ENCODE measurements around the gene ADCY7. TPM values are rescaled to one million over a fixed set of nuclear protein-coding genes. Genes with fewer than 3 reads are reported as not detected.

The ADCY7 gene
- total RNA-seq, 2 donors from 2014 or later: 135 to 186 TPM

DNA sequence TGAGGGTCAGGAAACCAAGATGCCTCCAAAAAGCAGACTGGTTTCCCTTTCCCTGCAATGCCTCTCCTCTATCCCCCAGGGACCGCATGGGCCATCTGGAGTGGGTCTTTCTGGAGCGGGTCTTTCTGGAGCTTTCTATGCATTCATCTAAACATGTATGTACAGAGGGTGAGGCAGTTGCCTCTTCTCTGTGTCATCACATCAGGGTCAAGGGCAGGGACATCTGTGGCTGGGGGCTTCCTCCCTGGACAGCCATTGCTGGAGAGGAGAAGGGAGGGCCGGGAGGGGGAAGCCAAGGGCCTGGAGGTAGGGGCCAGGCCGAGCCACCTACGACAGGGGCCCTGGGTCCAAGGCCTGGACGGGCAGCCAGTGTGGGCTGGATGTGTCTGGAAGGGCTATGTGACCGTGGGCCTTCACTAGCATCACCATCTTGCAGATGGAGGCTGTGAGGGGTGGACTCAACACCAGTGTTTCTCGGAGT lies 840 bp downstream of the ADCY7 start:
- DNase-seq (ENCODE audit: low spot score) (peak; percentile 52), ATAC-seq (no peak)
- H3K27me3 Mint-ChIP-seq: no peaks in the 10 kb centered on the region
- peak overlapping the region; percentile 87 for H3K4me3 Mint-ChIP-seq
- H3K4me1 Mint-ChIP-seq (ENCODE audit: low read depth in 2 of 2): peaks cover 82 to 86% of the 10 kb centered on the region in 2 donors
- no peaks in the 10 kb centered on the region for H3K36me3 Mint-ChIP-seq
- H3K27ac Mint-ChIP-seq: peak overlapping the region; percentile 98 to 100
- H3K9me3 Mint-ChIP-seq: no peaks in the 10 kb centered on the region

GRCh38 chr16:50267651-50268050 lies 1.3 kb downstream of the ADCY7 start:
- no peak for ATAC-seq
- peaks cover 84 to 87% of the 10 kb centered on the region in 2 donors for H3K4me1 Mint-ChIP-seq (ENCODE audit: low read depth in 2 of 2)
- DNase-seq (ENCODE audit: low spot score): peak; percentile 66
- H3K9me3 Mint-ChIP-seq: no peaks in the 10 kb centered on the region
- peak overlapping the region; percentile 87 for H3K4me3 Mint-ChIP-seq
- H3K27ac Mint-ChIP-seq: peak overlapping the region; percentile 98 to 100
- no peaks in the 10 kb centered on the region for H3K27me3 Mint-ChIP-seq
- no peaks in the 10 kb centered on the region for H3K36me3 Mint-ChIP-seq

GRCh38 chr16:50268352-50268751 lies 2.0 kb downstream of the ADCY7 start:
- Mint-ChIP-seq H3K9me3 (no peaks in the 10 kb centered on the region), H3K4me1 (ENCODE audit: low read depth in 2 of 2) (peaks cover 85 to 87% of the 10 kb centered on the region in 2 donors), H3K27me3 (no peaks in the 10 kb centered on the region), H3K36me3 (no peaks in the 10 kb centered on the region), H3K27ac (peak overlapping the region; percentile 98 to 100), H3K4me3 (peak overlapping the region; percentile 87)
- ATAC-seq (no peak), DNase-seq (ENCODE audit: low spot score) (peak; percentile 49)

DNA sequence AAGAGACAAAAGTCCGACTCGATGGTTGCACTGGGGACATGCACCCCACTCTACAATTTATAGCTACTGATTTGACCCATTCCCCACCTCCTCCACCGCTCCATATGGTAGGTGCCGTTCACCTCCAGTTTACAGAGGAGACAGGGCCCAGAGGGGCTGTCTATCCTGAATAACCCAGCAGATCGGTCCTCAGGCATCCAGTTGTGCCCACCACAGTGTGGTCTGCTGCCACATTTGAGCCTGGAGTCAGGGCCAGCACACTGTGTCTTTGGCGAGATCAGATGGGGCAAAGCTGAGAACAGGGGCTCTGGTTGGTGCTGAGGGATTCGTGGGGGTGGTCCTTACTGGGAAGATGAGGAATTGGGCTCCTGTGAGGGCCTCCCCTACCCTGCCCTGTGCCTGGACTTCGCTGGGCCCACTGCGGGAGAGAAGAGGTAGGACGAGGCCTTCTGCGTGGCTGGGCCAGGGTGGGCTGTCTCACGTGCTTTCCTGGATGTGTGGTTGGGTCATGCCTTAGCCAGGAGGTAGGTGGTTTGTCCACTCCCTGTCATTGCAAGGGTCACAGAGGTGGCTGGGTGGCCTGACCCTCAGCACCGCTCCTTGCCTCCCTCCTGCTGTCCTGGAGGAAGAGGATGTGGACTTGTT lies 2.8 kb downstream of the ADCY7 start:
- ATAC-seq (no peak), DNase-seq (ENCODE audit: low spot score) (peak; percentile 56)
- Mint-ChIP-seq H3K4me1 (ENCODE audit: low read depth in 2 of 2) (peaks cover 85 to 87% of the 10 kb centered on the region in 2 donors), H3K27me3 (no peaks in the 10 kb centered on the region), H3K4me3 (peak overlapping the region; percentile 80), H3K36me3 (no peaks in the 10 kb centered on the region), H3K9me3 (no peaks in the 10 kb centered on the region), H3K27ac (peak overlapping the region; percentile 98 to 100)

- H3K4me1 Mint-ChIP-seq (ENCODE audit: low read depth in 2 of 2): peaks cover 84 to 85% of the 10 kb centered on the region in 2 donors
- no peaks in the 10 kb centered on the region for H3K9me3 Mint-ChIP-seq
- no peaks in the 10 kb centered on the region for H3K27me3 Mint-ChIP-seq
- H3K4me3 Mint-ChIP-seq: peak overlapping the region; percentile 80
- peak overlapping the region; percentile 98 to 100 for H3K27ac Mint-ChIP-seq
- DNase-seq (ENCODE audit: low spot score) (peak; percentile 56), ATAC-seq (no peak)
- H3K36me3 Mint-ChIP-seq: no peaks in the 10 kb centered on the region
Observed at GRCh38 chr16:50269769-50270509, 3.6 kb downstream of the ADCY7 start.

DNA sequence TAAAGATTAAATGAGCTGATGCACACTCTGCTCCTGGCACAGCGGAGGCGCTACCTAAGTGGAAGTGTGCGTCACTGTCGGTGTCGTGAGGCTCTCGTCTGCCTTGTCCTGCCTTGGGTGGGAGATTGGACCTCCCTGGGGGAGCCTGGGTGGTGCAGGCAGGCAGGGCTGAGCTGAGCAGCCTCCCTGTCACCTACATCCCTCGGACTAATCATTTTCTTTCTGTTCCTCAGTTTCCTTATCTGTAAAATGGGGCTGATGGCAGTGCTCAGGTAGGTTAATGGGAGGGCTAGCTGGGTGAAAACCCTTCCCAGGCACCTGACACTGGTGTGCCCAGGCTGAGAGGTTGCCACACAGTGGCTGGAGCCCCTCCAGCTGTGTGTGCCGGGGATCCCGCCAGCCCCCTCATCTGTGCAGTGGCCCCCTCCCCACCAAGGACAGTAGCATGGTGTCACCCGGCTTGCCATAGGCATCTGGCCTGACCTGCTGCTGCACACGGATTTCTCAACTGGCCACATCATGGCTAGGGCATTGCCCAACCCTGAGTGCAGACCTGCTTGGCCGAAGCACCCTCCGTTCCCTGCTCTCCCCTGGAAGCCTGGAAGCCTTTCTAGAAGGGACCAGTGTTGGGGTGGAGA lies 4.3 kb downstream of the ADCY7 start:
- Mint-ChIP-seq H3K4me1 (ENCODE audit: low read depth in 2 of 2) (peaks cover 82 to 83% of the 10 kb centered on the region in 2 donors), H3K27ac (peak overlapping the region; percentile 98 to 100), H3K4me3 (peak overlapping the region; percentile 27), H3K27me3 (no peaks in the 10 kb centered on the region), H3K9me3 (no peaks in the 10 kb centered on the region), H3K36me3 (no peaks in the 10 kb centered on the region)
- no peak for ATAC-seq
- peak; percentile 54 for DNase-seq (ENCODE audit: low spot score)

DNA sequence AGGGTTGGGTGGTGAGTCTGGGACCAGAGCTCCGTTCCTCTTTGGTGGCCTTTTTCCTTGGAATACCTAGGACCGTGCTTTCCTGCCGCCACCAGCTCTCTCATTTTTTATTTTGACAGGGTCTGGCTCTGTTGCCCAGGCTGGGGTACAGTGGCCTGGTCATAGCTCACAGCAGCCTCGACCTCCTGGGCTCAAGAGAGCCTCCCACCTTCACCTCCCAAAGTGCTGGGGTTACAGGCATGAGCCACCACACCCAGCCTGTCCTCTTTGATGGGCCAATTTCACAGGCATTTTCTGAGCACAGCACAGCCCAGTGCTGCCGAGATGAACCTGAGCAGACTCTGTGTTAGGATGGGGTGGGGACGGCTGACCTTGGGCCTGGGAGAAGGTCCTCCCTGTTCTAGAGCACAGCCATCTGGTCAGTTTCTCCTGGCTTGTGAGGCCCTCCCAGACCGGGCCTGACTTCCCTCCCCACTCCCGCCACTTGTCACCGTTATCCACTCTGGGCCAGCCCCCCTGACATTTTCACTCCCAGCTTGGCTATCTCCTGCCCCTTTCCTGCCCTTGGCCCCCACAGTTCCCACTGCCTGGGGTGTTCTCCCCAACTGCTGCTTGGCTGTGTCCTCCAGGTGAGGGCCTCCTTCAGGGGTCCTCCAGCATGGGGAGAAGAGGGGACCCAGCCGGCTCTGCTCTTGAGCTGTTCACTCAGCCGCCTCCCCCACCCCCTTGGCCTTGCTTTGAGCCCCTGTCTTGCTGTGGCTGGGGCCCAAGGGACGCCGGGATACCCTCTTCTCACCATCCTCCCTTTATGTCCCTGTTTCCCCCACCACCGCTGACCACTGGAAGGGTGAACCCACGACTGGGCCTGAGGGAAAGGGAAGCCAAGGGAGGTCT lies 5.0 kb downstream of the ADCY7 start:
- H3K36me3 Mint-ChIP-seq: no peaks in the 10 kb centered on the region
- ATAC-seq (no peak), DNase-seq (ENCODE audit: low spot score) (peak; percentile 57)
- no peaks in the 10 kb centered on the region for H3K27me3 Mint-ChIP-seq
- peak overlapping the region; percentile 17 for H3K4me3 Mint-ChIP-seq
- H3K4me1 Mint-ChIP-seq (ENCODE audit: low read depth in 2 of 2): peaks cover 74 to 77% of the 10 kb centered on the region in 2 donors
- no peaks in the 10 kb centered on the region for H3K9me3 Mint-ChIP-seq
- H3K27ac Mint-ChIP-seq: peak overlapping the region; percentile 98 to 100

DNA sequence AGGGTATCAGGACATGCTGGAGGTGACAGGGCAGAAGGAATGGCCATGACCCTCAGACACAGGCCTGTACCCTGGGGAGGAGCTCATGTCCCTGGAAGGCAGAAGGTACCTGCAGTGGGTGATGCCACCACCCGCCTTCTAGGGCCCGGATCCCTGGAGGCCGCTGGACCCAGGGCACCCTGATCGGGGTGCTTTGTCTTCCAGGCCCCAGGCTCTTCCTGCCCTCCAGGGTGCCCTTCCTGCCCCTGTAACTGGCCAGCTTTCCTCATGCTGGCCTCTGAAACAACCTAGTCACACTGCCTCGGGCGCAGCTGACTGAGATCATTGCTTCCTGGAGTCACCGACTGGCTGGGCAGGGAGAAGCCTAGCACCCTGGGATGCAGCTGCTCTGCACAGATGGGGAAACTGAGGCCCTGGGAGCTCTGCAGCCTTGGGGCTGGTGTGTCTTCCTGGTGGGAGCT lies 5.8 kb downstream of the ADCY7 start:
- Mint-ChIP-seq H3K27me3 (no peaks in the 10 kb centered on the region), H3K4me1 (ENCODE audit: low read depth in 2 of 2) (peaks cover 77 to 81% of the 10 kb centered on the region in 2 donors), H3K9me3 (no peaks in the 10 kb centered on the region), H3K36me3 (no peaks in the 10 kb centered on the region), H3K27ac (peak overlapping the region; percentile 98 to 100), H3K4me3 (peak overlapping the region; percentile 86)
- ATAC-seq (peak in 1 of 2 donors; percentile 14), DNase-seq (ENCODE audit: low spot score) (peak; percentile 51)

DNA sequence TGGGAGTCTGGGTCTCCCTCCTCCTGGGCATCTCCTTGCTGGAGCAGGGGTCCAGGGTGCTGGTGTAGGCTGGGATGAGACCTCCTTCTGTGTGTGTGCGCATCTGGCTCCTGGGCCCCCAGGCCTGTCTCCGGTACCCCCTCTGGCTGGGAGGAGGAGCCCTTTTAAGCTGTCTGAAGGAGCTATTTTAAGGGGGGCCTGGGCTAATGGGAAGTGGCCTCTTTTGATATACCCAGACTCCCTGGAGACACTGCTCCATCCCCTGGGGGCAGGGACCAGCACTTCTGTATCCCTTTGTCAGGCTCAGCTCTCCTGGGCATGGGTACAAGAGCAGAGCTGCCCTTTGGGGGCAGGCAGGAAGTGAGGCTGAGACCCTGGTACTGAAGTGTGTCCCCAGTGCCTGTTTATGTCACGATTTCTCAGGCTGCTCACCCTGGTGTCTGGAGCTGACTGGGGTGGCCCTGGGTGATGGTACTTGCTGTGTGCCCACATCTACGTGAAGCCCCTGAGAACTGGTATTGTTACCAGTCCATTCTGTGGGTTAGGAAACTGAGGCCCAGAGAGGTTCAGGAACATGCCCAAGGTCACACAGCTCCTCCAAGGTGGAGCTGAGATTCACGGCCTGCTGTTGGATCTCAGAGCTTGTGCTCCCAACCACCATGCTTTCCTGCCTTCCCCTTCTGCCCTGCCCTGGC lies 6.5 kb downstream of the ADCY7 start:
- Mint-ChIP-seq H3K36me3 (no peaks in the 10 kb centered on the region), H3K4me3 (peak overlapping the region; percentile 86), H3K27ac (peak overlapping the region; percentile 98 to 100), H3K4me1 (ENCODE audit: low read depth in 2 of 2) (peaks cover 76 to 81% of the 10 kb centered on the region in 2 donors), H3K27me3 (no peaks in the 10 kb centered on the region), H3K9me3 (no peaks in the 10 kb centered on the region)
- ATAC-seq (no peak), DNase-seq (ENCODE audit: low spot score) (peak; percentile 50)

- peak; percentile 44 for DNase-seq (ENCODE audit: low spot score)
- H3K4me1 Mint-ChIP-seq (ENCODE audit: low read depth in 2 of 2): peaks cover 78 to 82% of the 10 kb centered on the region in 2 donors
- peaks cover 3% of the 10 kb centered on the region for H3K36me3 Mint-ChIP-seq
Observed at GRCh38 chr16:50273382-50273690, 7.0 kb downstream of the ADCY7 start.

DNA sequence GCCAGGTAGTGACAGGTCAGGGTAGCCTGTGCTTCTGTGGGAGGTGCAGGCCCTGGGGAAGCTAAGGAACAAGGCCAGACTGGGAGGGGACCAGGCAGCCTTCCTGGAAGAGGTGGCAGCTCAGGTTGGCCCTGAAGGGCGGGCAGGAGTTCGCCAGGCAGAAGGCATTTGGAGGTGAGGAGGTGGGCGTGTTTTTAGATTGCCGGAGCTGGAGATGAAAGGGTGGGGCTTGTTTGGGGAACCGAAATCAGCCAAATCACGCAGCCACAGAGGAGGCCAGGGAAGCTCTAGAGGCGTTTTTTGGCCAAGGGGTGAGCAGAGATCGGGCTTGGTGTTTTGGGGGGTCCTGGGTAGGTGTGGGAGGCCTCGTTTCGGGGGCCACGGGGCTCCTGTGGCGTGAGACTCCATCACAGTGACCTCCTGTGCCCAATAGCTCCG lies 7.6 kb downstream of the ADCY7 start:
- peak overlapping the region; percentile 98 to 100 for H3K27ac Mint-ChIP-seq
- H3K9me3 Mint-ChIP-seq: peaks cover 4% of the 10 kb centered on the region
- ATAC-seq: peak; percentile 0 to 39
- H3K27me3 Mint-ChIP-seq: no peaks in the 10 kb centered on the region
- peaks cover 81 to 83% of the 10 kb centered on the region in 2 donors for H3K4me1 Mint-ChIP-seq (ENCODE audit: low read depth in 2 of 2)
- peak overlapping the region; percentile 86 for H3K4me3 Mint-ChIP-seq
- H3K36me3 Mint-ChIP-seq: peaks cover 8% of the 10 kb centered on the region
- no peak for DNase-seq (ENCODE audit: low spot score)

More at GRCh38 chr16:50273382-50273690, 7.0 kb downstream of the ADCY7 start:
- peak overlapping the region; percentile 98 to 100 for H3K27ac Mint-ChIP-seq
- H3K4me3 Mint-ChIP-seq: peak overlapping the region; percentile 86
- ATAC-seq: no peak
- H3K9me3 Mint-ChIP-seq: peaks cover 1% of the 10 kb centered on the region
- H3K27me3 Mint-ChIP-seq: no peaks in the 10 kb centered on the region

- H3K4me1 Mint-ChIP-seq (ENCODE audit: low read depth in 2 of 2): peaks cover 81 to 83% of the 10 kb centered on the region in 2 donors
- peaks cover 4% of the 10 kb centered on the region for H3K9me3 Mint-ChIP-seq
- DNase-seq (ENCODE audit: low spot score) (peak; percentile 82), ATAC-seq (peak; percentile 73 to 80)
- H3K36me3 Mint-ChIP-seq: peaks cover 8% of the 10 kb centered on the region
- peak overlapping the region; percentile 86 for H3K4me3 Mint-ChIP-seq
- H3K27me3 Mint-ChIP-seq: no peaks in the 10 kb centered on the region
- peak overlapping the region; percentile 98 to 100 for H3K27ac Mint-ChIP-seq
Observed at GRCh38 chr16:50274326-50275097, 8.2 kb downstream of the ADCY7 start.

All from natural killer cell treated with Interleukin-12 subunit alpha and Interleukin-12 subunit beta and Interleukin-15 and Interleukin-18, amount 100 ng/mL, for 72 hours (primary cell).